Germinal center (tissue), 1 donor: ENCODE data around the gene PGLYRP4.

Experiments used
- DNase-seq: peaks from one replicate; pipeline ENCODE4 v3.0.0; 2012; ENCODE audit warnings: mixed read lengths, low spot score

PGLYRP4 gene

GRCh38 chr1:153375511-153375910 lies 26.9 kb upstream of the PGLYRP4 start, which contains the start of gene S100A12:
S100A12 (minus strand) TSS chr1:153375621; CDS start chr1:153374592, 1,029 bp downstream.
- no peak for DNase-seq

DNA sequence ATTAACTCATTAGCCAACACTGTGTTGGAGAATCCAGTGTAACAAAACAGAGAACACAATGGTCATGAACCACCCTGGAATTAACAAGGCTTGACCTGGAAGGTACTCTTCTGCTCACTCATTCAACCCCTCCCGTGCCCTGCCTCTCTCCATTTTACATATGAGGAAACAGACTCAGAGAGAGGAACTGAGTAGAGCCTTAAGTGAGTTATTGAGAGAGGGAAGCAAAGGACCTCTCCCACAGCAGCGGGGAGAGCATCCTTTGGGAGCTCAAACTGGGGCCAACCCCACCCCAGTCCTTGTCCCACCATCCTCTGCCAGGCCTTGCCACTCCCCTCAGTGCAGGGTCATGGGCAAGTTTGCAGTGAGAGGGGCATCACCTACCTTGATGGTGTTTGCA lies 25.4 kb upstream of the PGLYRP4 start:
- DNase-seq = no peak

GRCh38 chr1:153372571-153372970 lies 23.9 kb upstream of the PGLYRP4 start:
- no peak for DNase-seq

DNA sequence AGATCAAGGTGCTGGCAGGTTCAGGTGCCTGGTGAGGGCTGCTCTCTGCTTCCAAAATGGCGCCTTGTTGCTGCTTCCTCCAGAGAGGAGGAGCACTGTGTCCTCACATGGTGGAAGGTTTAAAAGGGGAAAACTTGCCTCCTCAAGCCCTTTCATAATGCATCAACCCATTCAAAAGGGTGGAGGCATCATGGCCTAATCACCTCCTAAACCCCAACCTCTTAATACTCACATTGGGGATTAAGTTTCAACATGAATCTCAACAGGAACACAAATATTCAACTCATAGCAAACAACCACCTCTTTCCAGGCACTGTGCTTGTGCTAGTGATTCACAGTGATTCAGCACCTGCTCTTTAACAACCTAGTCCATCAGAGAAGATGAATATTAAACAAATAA lies 22.6 kb upstream of the PGLYRP4 start:
- DNase-seq = no peak

GRCh38 chr1:153370146-153370545 lies 21.5 kb upstream of the PGLYRP4 start:
- no peak for DNase-seq

GRCh38 chr1:153368495-153368894 lies 19.9 kb upstream of the PGLYRP4 start:
- DNase-seq = no peak

GRCh38 chr1:153367090-153367489 lies 18.4 kb upstream of the PGLYRP4 start:
- no peak for DNase-seq

DNA sequence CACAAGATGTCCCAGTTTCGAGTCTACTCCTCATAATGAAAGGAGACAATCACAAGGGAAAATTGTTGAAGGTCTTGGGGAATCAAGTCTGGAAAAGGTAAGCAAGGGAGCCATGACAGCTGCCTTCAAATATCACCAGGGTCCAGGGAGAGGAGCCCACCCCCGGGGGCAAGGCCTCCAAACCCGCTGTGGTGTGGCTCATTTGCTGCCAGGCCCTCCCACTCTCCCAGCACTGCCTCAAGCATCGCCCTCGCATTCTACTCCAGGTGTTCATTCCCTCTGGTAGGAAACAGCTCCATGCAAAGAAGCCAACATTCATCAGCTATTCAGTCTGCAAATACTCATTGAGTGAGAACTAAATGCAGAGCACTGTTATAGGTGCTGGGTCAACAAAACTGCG lies 17.6 kb upstream of the PGLYRP4 start:
- no peak for DNase-seq

DNA sequence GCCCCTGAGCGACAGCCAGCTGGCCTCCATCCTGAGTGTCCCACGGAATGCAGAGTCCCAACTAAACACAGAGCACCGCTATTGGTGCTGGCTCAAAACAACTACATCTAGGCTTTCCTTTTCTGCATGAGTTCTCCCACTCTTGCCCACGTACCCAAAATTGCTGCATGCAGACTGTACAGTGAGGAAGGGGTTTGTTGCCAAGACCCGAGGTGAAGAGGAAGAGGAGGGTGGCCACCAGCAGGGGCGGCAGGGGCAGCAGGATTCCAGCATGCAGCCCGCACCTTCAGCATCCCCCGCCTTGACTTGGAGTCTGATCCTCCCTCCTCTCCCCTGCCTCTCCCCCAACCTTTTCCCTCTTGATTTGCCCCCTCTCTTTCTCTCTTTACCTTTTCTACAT lies 17.1 kb upstream of the PGLYRP4 start:
- DNase-seq = no peak

GRCh38 chr1:153364766-153365666 lies 16.4 kb upstream of the PGLYRP4 start:
- no peak for DNase-seq

- no peak for DNase-seq
Measured at GRCh38 chr1:153364156-153364555, 15.5 kb upstream of the PGLYRP4 start.

DNA sequence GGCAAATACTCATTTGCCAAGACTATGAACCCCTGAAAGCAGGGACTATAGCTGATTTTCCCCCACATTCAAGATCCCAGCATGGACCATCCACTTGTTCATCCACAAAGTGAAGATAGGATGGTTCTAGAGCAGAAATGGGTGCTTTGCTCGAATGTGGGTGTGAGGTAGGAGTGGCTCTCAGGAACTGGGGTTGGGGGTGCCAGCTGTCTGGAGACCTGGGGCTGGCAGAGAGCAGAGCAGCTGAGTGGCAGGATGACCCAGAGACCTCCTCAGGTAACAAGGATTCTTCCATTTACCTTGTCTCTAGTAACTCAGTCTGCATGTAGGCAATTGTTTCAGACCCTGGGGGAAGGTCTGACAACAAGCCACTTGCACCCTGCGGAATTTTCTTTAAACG lies 15.0 kb upstream of the PGLYRP4 start:
- no peak for DNase-seq

GRCh38 chr1:153362187-153362775 lies 13.6 kb upstream of the PGLYRP4 start:
- no peak for DNase-seq

DNA sequence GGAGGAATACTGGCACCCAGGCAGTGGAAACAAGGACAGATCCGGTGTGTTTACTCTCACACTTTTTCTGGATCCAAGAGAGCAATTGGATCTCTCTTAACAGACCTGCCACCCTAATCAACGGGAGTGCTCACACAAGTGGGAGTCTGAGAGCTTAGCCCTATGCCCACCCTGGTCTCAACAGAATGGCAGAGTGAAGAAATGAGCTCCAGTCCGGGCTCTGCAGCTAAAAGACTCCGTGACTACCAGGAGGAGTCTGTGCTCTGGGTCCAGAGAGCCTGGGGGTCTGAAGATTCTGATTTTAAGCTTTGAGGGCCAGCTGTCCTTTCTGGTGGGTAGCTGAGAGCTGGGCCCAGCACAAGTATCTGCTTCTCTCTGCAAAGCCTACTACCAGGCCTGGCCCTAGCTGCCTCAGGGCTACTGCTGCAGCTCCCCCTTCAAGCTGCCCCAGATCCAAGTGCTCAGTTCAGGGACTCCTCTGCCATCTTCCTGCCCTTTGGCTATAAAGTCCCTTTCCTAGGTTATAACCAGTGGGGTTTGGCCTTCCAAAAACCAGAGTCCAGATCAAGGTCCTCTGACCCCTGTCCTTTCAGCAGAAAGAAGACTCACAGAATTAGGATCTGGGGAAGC lies 13.0 kb upstream of the PGLYRP4 start:
- DNase-seq = no peak

DNA sequence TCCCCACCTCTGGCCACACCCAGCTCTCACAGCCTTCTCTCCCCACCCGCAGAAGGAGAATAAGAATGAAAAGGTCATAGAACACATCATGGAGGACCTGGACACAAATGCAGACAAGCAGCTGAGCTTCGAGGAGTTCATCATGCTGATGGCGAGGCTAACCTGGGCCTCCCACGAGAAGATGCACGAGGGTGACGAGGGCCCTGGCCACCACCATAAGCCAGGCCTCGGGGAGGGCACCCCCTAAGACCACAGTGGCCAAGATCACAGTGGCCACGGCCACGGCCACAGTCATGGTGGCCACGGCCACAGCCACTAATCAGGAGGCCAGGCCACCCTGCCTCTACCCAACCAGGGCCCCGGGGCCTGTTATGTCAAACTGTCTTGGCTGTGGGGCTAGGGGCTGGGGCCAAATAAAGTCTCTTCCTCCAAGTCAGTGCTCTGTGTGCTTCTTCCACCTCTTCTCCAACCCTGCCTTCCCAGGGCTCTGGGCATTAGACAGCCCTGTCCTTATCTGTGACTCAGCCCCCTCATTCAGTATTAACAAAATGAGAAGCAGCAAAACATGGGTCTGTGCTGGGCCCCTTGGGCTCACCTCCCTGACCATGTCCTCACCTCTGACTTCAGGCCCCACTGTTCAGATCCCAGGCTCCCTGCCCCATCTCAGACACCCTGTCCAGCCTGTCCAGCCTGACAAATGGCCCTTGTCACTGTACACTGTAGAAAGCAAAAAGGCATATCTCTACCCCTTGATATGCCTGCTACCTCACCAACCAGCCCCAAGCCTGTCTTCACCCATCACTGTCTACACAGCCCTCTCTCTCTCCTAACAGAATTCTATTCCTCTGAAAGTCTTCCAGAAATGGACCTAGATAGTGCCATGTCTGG lies 12.2 kb upstream of the PGLYRP4 start:
- no peak for DNase-seq

GRCh38 chr1:153360190-153360589 lies 11.5 kb upstream of the PGLYRP4 start:
- no peak for DNase-seq

- DNase-seq = no peak
Measured at GRCh38 chr1:153359241-153359640, 10.6 kb upstream of the PGLYRP4 start.

GRCh38 chr1:153358691-153358975 lies 10.0 kb upstream of the PGLYRP4 start:
- no peak for DNase-seq

GRCh38 chr1:153357853-153358690 lies 9.4 kb upstream of the PGLYRP4 start, which contains the start of gene S100A9:
S100A9 (plus strand) TSS chr1:153357854; CDS start chr1:153358284, 430 bp downstream.
- DNase-seq = no peak

GRCh38 chr1:153357076-153357852 lies 8.6 kb upstream of the PGLYRP4 start:
- DNase-seq = no peak
